ENCODE measurements around the gene DLEC1. TPM values are rescaled to one million over a fixed set of nuclear protein-coding genes. Genes with fewer than 3 reads are reported as not detected.

The DLEC1 gene, protein sequence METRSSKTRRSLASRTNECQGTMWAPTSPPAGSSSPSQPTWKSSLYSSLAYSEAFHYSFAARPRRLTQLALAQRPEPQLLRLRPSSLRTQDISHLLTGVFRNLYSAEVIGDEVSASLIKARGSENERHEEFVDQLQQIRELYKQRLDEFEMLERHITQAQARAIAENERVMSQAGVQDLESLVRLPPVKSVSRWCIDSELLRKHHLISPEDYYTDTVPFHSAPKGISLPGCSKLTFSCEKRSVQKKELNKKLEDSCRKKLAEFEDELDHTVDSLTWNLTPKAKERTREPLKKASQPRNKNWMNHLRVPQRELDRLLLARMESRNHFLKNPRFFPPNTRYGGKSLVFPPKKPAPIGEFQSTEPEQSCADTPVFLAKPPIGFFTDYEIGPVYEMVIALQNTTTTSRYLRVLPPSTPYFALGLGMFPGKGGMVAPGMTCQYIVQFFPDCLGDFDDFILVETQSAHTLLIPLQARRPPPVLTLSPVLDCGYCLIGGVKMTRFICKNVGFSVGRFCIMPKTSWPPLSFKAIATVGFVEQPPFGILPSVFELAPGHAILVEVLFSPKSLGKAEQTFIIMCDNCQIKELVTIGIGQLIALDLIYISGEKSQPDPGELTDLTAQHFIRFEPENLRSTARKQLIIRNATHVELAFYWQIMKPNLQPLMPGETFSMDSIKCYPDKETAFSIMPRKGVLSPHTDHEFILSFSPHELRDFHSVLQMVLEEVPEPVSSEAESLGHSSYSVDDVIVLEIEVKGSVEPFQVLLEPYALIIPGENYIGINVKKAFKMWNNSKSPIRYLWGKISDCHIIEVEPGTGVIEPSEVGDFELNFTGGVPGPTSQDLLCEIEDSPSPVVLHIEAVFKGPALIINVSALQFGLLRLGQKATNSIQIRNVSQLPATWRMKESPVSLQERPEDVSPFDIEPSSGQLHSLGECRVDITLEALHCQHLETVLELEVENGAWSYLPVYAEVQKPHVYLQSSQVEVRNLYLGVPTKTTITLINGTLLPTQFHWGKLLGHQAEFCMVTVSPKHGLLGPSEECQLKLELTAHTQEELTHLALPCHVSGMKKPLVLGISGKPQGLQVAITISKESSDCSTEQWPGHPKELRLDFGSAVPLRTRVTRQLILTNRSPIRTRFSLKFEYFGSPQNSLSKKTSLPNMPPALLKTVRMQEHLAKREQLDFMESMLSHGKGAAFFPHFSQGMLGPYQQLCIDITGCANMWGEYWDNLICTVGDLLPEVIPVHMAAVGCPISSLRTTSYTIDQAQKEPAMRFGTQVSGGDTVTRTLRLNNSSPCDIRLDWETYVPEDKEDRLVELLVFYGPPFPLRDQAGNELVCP (N-terminal part only)
- total RNA-seq = under 0.01 TPM in 1 of 2 replicates, not detected in the other

DNA sequence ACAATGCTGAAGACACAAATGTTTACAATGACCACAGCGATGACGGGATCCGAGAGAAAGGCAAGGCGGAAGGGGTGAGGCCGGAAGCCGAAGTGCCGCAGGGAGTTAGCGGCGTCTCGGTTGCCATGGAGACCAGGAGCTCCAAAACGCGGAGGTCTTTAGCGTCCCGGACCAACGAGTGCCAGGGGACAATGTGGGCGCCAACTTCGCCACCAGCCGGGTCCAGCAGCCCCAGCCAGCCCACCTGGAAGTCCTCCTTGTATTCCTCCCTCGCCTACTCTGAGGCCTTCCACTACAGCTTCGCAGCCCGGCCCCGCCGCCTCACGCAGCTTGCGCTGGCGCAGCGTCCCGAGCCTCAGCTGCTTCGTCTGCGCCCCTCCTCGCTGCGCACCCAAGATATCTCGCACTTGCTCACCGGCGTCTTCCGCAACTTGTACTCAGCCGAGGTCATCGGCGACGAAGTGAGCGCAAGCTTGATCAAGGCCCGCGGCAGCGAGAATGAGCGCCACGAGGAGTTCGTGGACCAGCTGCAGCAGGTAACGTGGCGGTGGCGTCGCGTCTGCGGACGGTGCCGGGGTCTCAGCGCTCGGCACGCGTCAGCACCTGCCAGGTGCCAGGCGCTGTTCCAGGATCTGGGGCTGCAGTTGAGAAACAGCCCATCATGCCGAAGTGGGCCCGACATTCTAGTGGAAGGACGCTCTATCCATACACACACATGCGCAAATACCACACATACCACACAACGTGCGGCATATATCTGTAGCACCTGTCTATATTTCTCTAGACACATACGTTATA lies at the start of gene DLEC1:
Gene DLEC1 (plus strand): TSS at position 108 of the 798 bp plus-strand sequence. CDS start 18 bp downstream, at position 126.

DNA sequence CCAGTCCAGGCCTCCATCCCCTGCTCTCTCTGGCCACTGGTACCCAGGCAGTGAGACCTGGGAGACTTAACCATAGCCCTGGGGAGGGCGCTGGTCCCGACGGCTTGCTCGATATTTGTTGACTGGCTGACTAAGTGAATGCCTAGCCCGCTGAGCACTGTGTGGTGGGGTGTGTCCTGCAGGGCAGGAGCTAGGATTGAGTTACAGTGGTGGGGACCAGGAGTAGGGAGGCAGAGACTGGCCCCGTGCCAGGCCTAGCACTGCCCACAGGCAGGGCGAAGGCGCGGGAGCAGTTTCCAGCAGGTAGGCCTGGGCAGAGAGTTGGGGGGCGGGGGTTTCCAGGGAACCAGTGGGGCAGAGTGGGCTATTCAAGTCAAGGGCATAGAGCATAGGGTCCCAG lies 48.5 kb upstream of the DLEC1 start, which contains the start of gene VILL:
Gene VILL (plus strand): TSS at position 260 of the 400 bp plus-strand sequence. CDS start 2,887 bp downstream, outside the sequence.

DNA sequence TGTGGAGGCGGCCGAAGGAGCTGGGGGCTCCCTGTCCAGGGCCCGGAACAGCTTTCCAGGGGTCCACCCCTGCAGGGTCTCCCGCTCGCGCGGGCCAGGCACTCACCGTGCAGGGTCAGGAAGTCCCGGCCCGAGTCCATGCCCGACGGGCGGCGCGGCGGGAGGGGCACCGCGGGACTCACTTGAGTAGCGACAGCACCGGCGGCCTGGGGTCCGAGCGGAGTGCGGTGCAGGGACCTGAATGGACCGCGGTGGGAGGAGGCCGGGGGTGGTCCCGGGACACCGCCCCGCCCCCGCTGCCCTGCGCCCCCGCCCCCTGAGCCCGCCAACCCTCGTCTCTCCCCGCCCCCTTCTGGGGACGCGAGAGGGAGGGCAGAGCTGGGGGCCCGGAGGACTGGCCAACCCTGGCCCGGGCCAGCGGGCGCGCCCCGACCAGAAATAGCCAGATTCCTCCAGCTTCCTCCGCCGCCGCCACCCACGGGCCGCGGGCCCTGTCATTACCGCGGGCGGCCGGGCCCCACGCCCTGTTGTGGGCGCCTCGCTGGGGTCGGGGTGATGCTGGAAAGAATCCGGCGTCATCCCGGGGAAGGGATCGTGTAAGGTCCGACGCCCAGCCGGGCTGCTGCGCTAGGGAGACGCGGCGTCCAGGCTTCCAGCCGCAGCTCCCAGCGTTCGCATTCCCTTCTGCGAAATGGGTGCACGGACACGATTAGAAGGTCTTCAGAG lies 9.4 kb upstream of the DLEC1 start, which contains the start of gene PLCD1:
Gene PLCD1 (minus strand): TSS at position 243 of the 726 bp plus-strand sequence. CDS start 103 bp downstream, at position 140.

DNA sequence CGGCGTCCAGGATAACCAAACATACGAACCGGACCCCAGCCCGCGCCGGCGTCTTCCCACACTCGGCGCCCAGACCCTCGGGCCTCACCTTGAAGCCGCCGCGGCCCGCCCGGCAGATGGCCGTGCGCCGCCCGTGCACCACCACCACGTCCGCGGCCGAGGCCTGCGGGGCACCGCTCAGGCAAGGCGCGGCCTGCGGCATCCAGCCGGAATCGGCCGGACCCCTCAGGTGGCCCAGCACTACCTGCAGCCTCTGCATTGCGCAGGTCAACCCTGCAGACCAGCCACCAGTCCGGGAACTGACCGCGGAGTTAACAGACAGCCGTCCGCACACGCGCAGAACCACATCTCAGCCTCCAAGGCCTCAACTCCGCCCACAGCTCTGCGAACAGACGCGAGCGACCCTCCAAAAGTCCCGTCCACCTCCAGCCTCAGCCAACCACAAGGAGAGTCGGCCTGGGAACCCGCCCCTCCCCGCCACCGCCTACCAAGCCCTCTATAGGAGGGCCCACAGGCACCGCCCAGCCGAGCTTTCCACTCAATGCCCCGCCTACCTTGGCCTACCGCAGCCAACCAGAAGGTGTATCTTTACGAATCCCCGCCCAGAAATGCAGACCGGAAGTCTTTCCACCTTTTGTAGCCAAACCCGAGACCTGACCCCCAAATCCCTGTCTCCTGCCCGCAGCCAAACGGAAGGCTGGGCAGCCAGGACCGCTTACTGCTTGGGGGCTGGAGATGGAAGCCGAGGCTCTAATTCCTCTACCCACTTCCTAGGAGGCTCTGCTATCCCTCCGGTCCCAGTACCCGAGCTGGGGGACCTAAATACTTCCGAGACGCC lies 98.0 kb downstream of the DLEC1 start, which contains the start of gene ACAA1:
Gene ACAA1 (minus strand): TSS at position 351 of the 838 bp plus-strand sequence. CDS start 92 bp downstream, at position 259.

DNA sequence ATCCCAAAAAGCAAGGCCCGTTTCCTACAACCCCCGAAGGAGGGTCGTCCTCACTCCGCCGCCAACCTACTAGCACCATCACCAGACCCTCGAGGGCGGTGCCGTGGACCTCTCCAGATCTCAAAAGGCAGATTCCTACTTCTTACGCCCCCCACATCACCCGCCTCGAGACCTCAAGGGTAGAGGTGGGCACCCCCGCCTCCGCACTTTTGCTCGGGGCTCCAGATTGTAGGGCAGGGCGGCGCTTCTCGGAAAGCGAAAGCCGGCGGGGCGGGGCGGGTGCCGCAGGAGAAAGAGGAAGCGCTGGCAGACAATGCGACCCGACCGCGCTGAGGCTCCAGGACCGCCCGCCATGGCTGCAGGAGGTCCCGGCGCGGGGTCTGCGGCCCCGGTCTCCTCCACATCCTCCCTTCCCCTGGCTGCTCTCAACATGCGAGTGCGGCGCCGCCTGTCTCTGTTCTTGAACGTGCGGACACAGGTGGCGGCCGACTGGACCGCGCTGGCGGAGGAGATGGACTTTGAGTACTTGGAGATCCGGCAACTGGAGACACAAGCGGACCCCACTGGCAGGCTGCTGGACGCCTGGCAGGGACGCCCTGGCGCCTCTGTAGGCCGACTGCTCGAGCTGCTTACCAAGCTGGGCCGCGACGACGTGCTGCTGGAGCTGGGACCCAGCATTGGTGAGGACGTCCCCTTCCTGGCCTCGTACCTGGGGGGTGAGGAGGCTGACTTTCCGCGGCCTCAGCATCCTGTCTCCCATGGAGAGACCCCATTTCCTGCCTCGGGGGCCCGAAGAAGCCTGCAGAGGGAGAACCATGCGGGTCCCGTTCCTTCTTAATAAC lies 99.6 kb downstream of the DLEC1 start, which contains the start of gene MYD88:
Gene MYD88 (plus strand): TSS at position 313 of the 842 bp plus-strand sequence. CDS start 40 bp downstream, at position 353.

DNA sequence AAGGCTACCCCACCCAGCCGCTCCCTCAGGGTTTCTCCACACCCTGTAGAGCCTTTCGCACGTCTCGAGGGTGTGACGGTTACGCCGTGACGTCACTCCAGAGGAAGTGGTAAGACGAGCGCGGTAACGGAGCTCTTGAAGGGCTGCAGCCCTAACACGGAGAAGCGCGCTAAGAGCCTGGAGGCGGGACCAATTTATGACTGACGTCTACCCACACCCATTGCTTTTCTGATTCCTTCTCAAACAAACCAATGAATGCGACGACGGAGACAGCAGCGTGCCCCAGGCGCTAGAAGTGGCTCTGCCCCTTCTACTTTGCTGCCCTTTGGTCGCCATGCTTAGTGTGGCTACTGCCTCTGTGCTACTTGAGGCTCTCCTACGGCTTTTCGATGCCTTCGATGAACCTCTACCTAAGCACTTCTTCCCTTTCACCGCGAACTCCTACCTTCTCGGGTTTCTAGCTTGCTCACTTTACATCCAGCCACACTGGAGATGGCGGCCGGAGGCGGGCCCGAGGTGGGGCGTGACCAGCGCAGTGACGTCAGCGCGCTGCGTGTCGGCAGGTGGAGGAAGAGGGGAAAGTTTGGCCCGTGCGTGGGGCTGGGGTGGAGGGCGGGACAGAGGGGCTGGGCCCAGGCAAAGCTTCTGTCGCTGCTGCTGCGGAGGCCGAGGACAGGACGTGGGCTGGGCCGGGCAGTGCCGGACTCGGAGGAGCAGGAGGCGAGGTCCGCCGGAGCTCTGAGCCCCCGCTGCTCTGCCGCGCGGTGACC lies 126.1 kb downstream of the DLEC1 start, which contains the start of gene OXSR1:
Gene OXSR1 (plus strand): TSS at position 586 of the 770 bp plus-strand sequence. CDS start 340 bp downstream, outside the sequence.

Other genes starting within 250 kb of the DLEC1 start
- gene CTDSPL, start 177.3 kb upstream of the DLEC1 start, total RNA-seq = 15.4 and 128 TPM in 2 replicates
- gene VILL, start 48.4 kb upstream of the DLEC1 start, total RNA-seq = 5.2 and 6.2 TPM in 2 replicates
- 13.7 and 17.5 TPM in 2 replicates for gene PLCD1, start 9.6 kb upstream of the DLEC1 start, total RNA-seq
- gene ACAA1, start 97.9 kb downstream of the DLEC1 start, total RNA-seq = 44.2 and 47.3 TPM in 2 replicates
- 10.4 and 25.5 TPM in 2 replicates for gene MYD88, start 99.5 kb downstream of the DLEC1 start, total RNA-seq
- 23.0 and 39.6 TPM in 2 replicates for gene OXSR1, start 126.3 kb downstream of the DLEC1 start, total RNA-seq
- 0.16 and 0.76 TPM in 2 replicates for gene SLC22A13, start 226.6 kb downstream of the DLEC1 start, total RNA-seq
- under 0.01 and 0.31 TPM in 2 replicates for gene SLC22A14, start 243.1 kb downstream of the DLEC1 start, total RNA-seq